ENCODE data around the gene LGI1.
A peak's percentile ranks its signal among the peaks of the same experiment; 100 is the strongest.
"Not testable (repeated sequence)": the region's sequence is repeated elsewhere in the genome, so short reads cannot be mapped to it uniquely, and the experiment has no call there.

Gene LGI1

DNA sequence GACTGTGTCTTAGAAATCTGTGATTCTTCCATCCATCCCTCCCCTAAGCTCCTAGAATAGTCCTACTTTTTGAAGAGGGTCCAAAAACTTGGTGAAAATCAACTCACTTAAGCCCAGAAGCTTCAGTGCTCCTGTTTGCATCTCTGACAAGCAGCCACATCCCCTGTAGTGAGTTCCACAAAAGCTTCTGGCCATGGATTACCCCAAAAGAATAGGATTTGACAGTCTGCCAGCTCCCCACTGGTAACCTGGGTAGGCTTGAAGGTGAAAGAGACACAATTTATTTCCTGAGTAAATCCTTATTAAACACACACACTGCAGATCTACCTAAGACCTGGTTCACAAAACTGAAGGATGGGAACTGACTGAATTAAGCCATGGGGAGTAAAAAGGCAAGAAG is 46.5 kb downstream of the LGI1 start:
- no peak for DNase-seq (ENCODE audit: low read depth in 2 of 3, low spot score in 1 of 3)

DNA sequence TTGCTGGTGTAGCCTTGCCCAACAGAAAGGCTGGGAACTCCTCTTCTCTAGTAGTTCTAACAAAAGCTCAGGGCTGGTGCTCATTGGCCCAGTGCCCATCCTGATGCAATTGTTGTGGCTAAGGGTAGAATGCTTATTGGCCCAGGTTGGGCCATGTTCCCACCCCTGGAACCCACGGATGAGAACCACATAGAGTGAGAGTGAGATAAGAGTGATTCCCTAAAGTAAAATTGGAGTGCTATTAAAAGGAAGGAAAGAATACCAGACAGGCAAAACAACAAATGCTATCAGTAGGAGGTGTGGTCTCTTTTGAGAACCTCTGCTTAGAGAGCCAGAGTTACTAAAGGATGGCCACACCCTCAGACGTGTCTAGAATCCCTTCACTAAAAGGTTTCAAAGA is 49.2 kb downstream of the LGI1 start:
- DNase-seq (ENCODE audit: low read depth in 2 of 3, low spot score in 1 of 3), result no peak

DNA sequence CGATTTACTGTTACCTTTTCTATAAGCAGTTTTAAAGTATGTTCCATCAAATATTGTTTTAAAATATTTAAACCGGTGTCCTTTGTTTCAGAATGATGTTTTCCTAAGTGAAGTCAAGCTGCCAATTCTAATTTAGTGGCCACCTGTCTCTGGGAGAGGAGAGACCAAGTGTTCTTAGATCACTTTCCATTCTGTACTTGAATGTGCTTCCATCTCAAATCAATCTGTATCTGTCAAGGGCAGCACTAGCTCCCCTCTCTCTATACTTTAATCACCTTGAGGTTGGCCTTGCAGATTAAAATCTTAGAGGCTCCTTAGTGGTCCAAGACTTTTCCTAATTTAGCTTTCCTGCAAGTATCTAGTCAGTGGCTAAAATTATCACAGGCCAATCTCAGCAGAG is 49.6 kb downstream of the LGI1 start:
- DNase-seq (ENCODE audit: low read depth in 2 of 3, low spot score in 1 of 3), result no peak

DNA sequence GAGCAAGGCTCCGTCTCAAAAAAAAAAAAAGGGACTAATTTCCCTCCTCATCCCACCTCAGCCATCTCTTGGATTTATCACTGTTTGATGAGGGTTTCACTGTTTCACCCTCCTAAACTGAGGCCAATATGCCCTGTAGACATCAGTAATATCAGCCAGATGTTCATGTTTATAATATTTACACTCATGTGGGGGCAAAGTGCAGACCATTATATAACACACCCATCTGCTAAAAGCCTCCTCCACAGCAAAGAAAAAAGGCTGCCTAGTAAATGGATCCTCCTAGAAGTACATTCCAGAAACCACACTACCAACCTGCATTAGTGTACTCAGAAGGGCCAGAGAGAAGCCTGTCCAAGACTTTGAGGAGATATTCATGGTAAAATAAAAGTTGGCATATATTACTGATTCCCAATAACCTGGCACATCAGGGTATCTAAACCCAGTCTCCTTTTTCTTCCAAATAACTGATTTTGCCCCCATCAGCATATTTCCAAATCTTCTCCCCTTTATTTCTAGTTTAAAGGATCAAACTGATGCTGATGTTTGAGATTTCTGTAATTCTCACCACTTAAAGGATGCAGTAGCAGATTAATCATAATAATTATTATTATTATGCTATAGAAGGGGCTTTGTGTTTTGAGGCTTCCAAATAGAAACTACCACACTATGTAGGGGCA is 55.1 kb downstream of the LGI1 start:
- DNase-seq (ENCODE audit: low read depth in 2 of 3, low spot score in 1 of 3), result no peak

DNA sequence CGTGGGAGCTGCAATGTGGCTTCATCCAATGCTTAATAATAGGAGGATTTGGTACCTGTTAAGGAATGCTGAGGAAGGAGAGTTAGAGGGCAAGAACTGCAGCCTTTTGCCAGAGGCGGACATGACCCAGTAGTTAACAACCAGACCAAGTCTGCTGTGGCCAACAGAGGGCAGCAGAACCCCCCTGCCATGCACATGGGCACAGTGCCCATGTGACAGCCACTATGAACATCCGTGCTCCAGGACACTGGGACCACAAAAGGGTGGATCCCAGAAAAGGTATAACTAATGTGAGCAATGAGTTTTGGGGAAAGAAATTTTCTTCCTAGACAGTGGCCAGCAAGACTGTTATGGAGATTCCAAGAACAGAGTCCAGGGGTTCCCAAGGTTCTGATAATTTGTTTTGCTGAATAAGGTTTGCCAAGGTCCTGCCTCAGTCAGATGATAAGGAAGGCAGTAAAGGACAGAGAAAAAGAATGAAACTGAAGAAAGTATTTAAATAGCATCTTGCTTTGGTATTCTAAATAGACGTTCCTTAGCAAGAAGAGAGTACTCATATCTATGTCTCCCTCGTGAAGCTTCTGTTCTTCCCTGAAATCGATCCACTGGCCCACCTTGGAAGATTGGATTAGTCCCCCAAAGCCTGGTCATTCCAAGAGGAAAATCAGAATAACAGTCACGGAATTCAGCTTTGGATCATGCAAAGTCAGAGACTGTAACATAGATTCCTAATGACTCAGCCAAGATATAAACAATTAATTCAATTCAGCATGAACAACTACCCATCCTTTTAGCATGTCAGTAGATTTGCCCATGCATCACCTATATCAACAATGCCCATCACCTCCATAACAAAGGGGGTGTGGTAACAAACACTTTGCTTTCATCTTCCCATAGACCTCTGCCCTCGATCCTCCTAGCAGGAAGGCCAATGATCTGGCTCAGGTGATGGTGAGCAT is 56.0 kb downstream of the LGI1 start:
- peak; percentile 35 to 38 (median 36) for DNase-seq (ENCODE audit: low read depth in 2 of 3, low spot score in 1 of 3)

DNA sequence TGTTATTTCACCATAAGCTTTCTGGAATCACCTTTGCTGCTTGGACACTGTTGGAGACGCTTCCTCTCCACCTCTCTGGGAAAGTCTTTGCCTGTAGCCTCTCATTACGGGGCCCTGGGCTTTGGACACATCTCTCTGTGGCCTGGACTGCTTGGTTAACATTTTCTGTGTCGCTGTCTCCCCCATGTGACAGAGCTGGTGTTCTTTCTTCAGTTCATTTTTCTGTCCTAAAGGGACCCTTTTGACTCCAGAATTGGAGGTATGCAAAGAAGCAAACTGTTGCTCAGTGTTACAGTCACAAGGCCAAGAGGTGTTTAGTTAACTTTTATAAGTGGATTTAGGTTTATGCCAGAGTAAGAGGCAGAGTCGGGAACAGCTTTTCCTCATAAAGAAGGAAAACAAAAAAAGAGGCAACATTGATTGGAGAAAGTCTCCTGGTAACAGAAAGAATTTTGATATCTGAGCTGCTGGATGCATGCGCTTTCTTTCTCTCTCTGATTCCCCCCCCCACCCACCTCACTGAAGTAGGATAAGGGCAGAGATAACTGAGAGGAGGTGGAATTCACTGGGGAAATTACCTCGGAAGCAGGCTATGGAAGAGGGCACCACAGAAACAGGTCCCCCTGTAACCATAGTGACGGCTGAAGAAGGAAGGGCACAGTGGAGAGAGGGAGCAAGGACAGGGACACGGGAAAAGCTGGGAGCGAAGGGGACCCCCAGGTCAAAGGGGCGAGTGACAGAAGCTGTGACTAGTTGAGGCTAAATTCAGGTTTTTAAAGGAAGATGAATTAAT is 57.8 kb downstream of the LGI1 start:
- DNase-seq (ENCODE audit: low read depth in 2 of 3, low spot score in 1 of 3), result no peak

DNA sequence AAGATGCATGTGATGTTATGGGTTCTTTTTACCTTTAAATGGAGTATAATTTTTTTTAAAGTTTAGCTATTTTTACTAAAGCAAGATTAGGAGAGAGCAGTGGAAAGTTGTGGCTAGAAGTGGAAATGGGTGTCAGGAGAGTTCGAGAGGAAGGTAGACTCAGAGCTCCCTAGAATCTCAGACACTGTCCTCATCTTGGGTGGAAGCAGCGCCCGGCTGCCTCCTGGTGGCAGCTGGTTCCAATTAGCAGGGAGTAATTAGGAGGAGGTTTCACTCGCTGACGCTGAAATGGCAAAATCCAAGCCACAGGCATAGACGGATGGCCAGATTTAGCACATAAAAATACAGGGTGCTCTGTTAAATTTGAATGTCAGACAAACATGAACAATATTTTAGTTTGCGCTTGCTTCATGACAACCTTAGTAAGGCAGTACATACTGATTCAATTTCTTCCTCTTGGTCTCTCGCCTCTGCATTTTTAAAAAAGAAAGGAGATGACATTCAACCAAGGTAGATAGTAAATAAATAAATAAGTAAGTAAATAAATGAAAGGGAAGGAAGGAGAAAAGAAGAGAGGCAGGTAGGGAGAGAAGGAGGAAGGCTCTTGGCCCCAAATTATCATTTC is 58.5 kb downstream of the LGI1 start:
- peak; percentile 1 to 29 (median 24) for DNase-seq (ENCODE audit: low read depth in 2 of 3, low spot score in 1 of 3)

DNA sequence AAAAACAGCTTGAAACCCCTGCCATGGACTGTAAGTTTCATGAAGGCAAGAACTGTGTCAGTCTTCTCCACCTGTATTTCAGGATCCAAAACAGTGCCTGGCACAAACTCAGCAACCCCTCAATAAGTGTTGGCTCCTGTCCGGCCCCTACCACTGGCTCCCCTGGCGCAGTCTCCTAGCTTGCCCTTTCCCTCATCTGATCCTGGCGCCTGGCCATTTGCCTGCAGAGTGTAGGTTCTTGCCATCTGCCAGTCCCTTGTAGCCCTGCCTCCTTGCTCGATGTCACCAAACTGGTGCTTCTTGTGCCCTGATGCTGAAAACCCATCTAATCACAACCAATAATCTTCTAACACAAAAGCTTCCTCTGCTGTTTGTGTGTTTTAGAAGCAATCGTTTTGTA is 60.4 kb downstream of the LGI1 start:
- no peak for DNase-seq (ENCODE audit: low read depth in 2 of 3, low spot score in 1 of 3)

DNA sequence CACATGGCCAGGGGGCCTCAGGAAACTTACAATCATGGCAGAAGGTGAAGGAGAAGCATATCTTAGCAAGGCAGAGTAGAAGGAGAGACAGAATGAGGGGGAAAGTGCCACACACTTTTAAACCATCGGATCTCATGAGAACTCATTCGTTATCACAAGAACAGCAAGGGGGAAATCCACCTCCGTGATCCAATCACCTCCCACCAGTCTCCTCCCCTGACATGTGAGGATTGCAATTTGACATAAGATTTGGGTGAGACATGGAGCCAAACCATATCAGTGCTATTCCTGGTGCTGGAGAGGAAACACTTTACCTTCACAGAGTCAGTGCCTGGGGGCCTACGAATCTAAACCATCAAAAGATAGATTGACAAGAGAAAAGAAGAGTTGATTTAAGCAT is 61.8 kb downstream of the LGI1 start:
- no peak for DNase-seq (ENCODE audit: low read depth in 2 of 3, low spot score in 1 of 3)

DNA sequence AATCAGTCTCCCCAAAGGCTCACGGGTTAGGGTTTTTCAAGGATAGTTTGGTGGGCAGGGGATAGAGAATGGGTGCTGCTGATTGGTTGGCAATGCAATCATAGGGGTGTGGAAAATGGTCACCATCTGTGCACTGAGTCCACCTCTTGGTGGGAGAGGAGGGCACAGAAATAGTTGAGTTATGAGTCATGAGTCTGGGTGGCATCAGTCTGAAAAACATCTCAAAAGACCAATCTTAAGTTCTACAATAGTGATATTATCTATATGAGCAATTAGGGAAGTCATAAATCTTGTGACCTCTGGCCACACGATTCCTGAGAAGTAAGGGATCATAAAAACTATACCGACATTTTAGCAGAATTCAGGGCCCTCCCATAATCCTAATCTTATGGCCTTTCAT is 62.7 kb downstream of the LGI1 start:
- DNase-seq (ENCODE audit: low read depth in 2 of 3, low spot score in 1 of 3), result no peak

DNA sequence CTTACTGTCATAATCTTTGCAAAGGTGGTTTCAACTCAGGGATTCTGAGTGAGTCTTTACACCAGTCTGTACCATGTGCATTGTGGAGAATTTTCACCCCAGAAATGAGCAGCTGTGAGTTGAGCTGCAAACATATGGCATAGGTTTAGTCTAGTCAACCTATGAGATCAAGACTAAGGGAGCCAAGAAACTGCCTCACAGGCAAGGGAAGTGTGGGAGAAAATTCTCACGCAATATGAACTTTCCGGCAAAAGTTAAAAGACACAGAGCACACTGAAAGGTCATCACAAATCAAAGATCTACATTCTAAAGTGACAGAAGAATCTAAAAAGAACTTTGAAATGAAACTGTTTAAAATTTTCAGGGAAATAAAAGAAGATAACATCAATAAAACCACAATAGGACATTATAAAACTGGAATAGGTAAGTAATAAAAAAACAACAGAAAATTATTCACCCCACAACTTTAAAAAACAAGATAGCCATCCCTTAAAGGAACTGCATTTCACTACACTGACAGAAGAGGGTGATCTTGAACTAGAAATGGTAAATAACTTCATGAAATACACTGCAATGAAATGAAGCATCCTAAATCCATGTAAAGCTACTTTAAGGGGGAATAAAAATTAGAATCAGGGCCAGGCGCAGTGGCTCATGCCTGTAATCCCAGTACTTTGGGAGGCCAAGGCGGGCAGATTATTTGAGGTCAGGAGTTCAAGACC is 63.5 kb downstream of the LGI1 start:
- no peak for DNase-seq (ENCODE audit: low read depth in 2 of 3, low spot score in 1 of 3)

DNA sequence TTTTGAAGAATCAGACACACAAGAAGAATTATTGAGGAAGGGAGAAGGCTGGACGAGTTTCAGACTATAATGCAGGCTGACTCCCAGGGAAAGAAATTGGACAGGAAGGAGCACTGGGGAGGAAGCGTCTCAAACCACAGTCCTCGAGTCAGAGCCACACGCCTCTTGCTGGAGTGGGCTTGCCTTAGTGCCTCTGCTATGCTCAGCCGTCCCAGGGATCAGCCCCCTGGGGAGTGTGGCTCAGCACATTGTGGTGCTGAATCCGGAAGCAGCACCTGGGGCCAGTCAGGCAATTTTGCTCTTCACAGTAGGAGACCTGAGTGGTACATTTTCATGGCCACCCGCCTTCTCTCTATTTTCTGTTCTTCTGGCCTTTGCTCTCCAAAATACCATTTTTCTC is 68.6 kb downstream of the LGI1 start:
- DNase-seq (ENCODE audit: low read depth in 2 of 3, low spot score in 1 of 3), result no peak

DNA sequence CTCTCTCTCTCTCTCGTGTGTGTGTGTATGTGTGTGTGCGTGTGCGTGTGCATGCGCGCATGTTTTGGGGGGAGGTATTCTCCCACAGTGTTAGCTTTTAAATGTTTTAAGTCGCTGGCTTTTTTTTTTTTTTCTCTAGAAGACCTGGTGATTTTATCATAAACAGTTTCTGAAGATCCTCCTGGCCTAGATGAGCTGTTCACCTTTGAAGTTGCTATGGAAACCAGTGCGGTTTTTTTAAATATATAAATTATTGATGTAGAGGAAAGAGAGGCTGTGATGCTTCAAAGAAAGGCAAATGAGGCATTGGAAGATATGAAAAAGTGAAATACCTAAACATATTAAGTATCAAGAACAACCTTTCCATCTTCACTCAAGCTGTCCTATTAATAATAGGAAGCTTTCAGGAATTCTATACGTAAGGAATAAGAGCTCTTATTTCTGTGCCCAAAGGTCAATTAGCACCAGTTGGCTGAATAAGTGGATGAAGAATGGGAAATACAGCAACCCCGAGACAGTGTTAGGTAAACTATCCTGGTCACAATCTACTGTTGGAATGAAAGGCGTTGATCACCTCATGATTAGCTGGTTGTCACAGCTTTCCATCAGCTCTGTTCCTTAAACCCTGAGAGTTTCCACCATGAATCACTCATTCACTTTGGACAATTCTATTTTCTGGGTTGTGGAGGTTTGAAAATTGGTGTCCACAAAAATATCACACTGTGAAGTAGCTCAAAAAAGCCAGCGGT is 69.5 kb downstream of the LGI1 start:
- DNase-seq (ENCODE audit: low read depth in 2 of 3, low spot score in 1 of 3), result no peak

DNA sequence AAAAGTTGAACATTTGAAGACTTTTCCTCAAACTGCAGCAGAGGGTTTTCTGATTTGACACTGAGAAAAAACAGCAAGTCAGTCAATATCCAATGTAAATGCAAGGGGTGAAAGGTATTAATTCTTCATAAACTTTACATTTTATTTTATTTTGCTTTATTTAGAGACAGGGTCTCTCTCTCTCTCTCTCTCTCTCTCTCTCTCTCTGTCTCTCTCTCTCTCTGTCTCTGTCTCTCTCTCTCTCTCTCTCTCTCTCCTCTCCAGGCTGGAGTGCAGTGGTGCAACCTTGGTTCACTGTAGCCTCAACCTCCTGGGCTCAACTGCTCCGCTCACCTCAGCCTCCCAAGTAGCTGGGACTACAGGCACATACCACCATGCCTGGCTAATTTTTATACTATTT is 73.3 kb downstream of the LGI1 start:
- DNase-seq (ENCODE audit: low read depth in 2 of 3, low spot score in 1 of 3), result not testable (repeated sequence)

DNA sequence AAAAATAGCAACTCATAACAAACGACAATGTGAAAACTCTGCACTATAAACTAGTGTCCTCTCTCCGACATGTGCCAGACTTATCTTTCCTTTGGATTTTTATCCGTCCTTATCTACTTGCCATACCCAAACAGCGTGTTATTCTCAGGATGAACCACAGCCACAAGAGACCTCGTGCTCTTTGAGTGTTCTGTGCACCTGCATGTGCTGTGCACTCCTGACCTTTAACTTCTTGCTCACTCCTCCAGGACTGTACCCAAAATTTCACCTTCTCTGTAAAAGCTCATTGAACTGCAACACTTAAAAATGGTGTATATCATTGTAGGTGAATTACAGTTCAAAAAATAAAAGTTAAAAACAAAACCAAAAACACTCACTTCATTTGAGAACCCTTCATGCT is 78.0 kb downstream of the LGI1 start:
- no peak for DNase-seq (ENCODE audit: low read depth in 2 of 3, low spot score in 1 of 3)

DNA sequence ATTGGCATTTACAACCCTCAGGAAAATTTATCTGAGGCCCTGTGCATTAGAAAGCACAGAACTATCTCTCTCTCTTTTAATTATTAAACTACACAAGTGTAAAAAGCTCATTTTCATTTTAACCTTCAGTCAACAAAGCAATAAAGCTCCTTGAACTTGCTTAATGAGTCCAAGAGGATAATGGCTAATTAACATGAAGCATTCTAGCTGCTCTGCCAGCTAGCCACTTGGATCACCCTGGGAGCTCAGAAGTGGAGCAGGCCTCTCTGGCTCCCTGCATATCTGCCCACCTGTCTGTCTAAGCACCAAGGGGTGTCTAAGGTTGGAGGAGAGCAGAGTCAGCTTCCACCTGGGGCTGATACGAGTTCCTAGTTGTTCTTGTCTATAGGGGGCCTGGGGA is 80.1 kb downstream of the LGI1 start:
- no peak for DNase-seq (ENCODE audit: low read depth in 2 of 3, low spot score in 1 of 3)

DNA sequence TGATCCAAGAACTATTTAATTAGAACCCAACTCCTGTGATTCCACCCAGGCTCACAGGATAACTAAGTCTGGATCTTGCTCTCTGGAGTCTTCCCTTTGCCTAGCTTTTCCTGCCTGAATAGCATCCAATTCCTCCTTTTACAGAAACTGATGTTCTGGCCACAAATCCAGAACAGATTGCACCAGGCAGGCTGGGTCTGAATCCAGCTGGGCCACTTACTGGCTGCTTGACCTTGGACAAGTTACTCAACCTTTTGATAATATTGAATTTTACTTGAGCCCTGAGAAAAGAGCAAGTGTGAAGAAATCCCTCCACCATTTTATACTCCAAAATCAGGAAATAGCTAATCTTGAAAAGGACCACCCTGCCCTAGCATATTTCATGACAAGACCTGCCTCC is 80.5 kb downstream of the LGI1 start:
- no peak for DNase-seq (ENCODE audit: low read depth in 2 of 3, low spot score in 1 of 3)

DNA sequence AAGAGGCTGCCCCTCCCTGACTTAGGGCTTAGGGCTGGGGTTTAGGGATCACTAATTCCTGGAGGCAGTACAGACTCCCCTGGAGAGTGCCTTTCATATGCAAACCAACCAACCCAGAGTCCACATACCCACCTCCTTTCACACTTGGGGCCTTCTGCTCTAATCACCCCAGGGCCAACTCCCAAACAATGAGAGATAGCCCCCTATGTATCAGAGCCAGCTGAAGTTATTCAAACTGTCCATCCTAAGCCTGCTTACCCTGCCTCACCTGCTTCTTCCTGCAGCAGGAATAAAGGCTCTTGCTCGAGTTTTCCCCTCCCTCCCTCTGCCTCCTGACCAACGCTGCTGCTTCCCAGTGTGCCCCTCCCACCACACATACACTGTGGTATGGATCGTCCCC is 84.2 kb downstream of the LGI1 start:
- no peak for DNase-seq (ENCODE audit: low read depth in 2 of 3, low spot score in 1 of 3)

DNA sequence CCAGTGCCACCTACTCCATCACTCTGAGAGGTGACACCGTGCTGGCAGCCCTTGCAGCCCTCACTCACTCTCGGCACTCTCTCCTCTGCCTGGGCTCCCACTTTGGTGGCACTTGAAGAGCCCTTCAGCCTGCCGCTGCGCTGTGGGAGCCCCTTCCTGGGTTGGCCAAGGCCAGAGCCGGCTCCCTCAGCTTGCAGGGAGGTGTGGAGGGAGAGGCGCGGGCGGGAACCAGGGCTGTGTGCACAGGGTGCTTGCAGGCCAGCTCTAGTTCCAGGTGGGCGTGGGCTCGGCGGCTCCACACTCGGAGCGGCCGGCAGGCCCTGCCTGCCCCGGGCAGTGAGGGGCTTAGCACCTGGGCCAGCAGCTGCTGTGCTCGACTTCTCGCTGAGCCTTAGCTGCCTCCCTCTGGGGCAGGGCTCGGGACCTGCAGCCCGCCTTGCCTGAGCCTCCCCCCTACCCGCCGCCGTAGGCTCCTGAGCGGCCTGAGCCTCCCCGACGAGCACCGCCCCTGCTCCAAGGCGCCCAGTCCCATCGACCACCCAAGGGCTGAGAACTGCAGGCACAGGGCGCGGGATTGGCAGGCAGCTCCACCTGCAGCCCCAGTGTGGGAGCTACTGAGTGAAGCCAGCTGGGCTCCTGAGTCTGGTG is 87.4 kb downstream of the LGI1 start:
- no peak for DNase-seq (ENCODE audit: low read depth in 2 of 3, low spot score in 1 of 3)
